Medulla oblongata (tissue), 1 donor: ENCODE measurements around the gene NDUFV3.
"Not testable (repeated sequence)": the region's sequence is repeated elsewhere in the genome, so short reads cannot be mapped to it uniquely, and the experiment has no call there.

Experiments
- DNase-seq: peaks from one replicate; pipeline ENCODE4 v3.0.0-alpha.2; 2015; ENCODE audit errors: extremely low spot score

Gene NDUFV3

DNA sequence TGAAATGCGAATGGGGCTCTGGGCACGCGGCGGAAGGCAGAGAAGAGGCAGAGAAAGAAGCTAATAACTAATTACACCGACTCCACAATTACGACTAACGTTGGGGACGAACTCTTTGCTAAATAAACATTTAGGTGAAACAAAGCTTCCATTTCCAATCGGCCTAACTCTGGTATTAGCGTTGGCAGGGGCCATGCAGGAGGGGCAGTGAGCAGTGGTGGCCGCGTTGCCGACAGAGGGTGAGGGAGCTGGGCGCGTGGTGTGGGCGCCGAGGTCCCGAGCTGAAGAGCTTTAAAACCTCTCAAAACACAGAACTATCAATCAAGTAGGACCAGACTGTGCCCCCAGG is 553 bp upstream of the NDUFV3 start:
- no peak for DNase-seq

DNA sequence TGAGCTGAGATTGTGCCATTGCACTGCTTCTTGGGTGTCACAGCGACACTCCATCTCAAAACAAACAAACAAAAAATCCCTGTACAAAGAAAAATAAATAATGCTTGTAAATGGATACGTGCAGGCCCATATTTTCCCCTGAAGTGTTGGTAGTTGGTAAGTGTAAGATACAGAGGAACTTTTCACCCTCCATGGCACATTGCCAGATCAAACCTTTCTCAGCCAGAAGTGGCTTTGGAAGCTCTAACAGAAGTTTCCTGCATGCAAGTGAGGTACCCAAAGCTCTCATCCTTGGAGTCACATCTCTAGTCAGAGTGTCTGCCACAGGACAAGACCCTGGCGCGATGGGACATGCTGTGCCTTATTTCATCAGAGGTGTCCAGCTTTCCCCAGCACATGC is 7.3 kb downstream of the NDUFV3 start:
- DNase-seq = no peak

DNA sequence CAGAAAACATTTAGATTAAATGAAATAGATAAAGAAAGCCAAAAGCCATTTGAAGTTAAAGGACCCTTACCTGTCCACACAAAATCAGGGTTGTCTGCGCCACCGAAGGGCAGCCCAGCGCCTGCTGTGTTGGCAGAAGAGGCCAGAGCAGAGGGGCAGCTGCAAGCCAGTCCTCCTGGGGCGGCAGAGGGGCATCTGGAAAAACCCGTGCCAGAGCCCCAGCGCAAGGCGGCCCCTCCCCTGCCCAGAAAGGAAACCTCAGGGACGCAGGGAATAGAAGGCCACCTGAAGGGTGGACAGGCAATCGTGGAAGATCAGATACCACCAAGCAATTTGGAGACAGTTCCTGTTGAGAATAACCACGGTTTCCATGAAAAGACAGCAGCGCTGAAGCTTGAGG is 10.7 kb downstream of the NDUFV3 start:
- no peak for DNase-seq

DNA sequence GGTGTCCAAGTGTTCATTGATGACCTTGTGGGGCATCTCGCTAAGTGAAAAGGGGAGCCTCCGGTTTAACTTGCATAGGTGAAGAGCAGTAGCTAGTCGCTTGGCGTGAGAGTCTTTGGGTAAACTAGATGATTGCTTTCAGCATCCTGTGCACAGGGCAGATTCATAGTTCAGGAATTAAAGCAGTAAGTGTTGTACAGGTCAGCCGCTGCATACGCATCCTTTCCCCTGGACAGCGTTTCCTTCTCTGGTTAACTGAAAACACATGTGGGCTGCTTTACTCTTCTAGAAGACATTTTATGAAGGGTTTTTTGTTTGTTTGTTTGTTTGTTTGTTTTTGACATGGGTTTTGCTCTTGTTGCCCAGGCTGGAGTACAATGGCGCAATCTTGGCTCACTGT is 12.1 kb downstream of the NDUFV3 start:
- no peak for DNase-seq

DNA sequence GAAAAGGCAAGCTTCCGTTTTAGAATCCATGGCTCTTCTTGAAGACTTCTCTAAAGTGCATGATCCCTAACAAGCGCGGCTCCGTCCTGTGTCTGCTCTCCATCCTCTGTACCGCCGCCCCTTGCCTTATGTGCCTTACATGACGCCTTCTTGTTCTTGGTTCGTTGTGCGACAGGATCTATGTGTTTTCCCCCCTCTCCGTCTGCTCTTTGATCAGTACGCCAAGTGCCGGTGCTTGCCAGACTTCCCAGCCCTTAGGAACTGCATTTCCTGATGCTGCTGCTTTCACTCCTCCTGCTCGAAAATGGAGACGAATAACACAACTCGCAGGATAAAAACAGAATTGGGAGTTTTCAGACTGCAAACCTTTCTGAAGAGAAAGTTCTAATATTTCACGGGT is 13.1 kb downstream of the NDUFV3 start:
- no peak for DNase-seq

DNA sequence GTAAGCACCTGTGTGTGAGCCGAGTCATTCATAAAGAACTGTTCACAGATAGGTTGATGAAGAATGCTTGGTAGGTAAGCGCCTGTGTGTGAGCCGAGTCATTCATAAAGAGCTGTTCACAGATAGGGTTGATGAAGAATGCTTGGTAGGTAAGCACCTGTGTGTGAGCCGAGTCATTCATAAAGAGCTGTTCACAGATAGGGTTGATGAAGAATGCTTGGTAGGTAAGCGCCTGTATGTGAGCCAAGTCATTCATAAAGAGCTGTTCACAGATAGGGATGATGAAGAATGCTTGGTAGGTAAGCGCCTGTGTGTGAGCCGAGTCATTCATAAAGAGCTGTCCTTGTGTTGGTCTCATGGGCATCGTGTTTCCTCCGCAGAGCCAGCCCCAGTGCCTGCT is 15.4 kb downstream of the NDUFV3 start:
- not testable (repeated sequence) for DNase-seq

DNA sequence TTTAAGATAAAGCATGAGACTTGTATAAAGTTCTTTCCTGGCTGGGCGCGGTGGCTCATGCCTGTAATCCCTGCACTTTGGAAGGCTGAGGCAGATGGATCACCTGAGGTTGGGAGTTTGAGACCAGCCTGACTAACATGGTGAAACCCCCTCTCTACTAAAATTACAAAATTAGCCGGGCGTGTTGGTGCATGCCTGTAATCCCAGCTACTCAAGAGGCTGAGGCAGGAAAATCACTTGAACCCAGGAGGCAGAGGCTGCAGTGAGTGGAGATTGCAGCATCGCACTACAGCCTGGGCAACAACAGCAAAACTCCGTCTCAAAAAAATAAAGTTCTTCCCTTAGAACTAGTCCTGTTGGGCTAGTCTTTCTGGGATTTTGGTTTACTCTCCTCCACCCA is 18.8 kb downstream of the NDUFV3 start:
- DNase-seq = not testable (repeated sequence)

DNA sequence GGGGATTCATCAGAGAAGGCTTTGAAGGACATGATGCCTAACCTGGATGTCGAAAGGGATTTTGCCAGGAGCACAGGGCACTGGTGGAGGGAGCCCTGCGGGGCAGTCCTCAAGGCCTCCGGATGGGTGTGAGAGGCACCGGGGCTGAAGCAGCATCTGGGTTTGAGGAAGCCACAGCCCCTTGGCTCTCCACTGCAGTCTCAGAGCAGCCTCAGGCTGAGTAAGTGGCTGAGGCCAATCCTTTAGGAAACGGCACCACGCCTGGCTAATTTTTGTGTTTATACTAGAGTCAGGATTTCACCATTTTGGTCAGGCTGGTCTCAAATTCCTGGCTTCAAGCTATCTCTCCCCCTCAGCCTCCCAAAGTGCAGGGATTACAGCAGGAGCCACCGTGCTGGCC is 20.4 kb downstream of the NDUFV3 start:
- no peak for DNase-seq

DNA sequence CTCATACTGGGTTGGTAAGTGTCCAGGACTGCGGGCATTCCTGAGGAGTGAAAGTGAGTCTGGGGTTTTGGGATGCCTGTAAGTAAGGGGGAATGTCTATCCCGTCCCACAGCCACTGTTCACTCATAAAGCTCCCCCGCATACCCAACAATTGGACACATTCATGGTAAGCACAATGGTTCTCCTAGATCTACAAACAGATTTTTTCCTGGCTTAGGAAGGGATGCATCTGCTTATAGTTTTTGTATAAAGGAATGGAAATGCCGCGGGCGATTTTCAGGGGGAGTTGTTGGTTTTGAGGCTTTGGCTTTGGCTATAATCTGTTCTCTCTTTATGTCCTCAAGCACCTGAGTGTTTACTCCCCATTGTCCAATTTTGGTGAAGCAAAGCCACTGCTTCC is 25.2 kb downstream of the NDUFV3 start:
- DNase-seq = peak; percentile 33

DNA sequence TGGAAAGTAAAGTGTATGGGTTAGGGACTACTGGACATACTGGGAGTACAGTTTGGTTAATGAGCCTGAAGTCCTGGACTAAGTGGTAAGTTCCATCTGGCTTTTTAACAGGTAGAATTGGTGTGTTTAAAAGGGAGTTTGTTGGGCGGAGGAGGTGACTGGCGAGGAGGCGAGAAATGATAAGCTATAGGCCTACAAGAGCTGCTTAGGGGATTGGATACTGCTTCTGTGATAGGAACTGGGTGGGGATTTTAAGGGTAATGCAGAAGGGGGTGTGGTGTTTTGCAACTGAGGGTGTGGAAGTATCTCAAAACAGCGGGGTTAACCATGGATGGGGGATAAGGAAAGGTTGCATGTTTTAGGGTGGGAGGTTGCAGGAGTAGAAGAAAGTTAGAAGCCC is 28.8 kb downstream of the NDUFV3 start:
- DNase-seq = no peak

DNA sequence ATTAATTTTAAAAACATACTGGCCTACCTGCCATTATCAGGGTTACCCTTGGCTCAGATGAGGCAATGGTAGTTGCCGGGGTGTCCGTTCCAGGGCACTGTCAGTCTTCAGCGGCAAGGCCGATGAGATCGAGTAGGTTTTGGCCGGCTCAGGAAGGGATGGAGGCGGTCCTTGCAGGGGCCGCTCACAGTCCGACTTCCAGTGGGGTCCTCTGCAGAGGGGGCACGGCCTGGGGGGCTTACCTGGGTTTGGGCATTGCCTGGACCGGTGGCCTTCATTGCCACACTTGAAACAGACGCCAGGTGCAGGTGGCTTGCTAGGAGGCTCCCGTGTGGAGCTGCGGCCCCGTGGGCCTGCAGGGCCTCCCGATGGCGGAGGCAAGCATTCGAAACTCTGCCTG is 29.8 kb downstream of the NDUFV3 start:
- no peak for DNase-seq

DNA sequence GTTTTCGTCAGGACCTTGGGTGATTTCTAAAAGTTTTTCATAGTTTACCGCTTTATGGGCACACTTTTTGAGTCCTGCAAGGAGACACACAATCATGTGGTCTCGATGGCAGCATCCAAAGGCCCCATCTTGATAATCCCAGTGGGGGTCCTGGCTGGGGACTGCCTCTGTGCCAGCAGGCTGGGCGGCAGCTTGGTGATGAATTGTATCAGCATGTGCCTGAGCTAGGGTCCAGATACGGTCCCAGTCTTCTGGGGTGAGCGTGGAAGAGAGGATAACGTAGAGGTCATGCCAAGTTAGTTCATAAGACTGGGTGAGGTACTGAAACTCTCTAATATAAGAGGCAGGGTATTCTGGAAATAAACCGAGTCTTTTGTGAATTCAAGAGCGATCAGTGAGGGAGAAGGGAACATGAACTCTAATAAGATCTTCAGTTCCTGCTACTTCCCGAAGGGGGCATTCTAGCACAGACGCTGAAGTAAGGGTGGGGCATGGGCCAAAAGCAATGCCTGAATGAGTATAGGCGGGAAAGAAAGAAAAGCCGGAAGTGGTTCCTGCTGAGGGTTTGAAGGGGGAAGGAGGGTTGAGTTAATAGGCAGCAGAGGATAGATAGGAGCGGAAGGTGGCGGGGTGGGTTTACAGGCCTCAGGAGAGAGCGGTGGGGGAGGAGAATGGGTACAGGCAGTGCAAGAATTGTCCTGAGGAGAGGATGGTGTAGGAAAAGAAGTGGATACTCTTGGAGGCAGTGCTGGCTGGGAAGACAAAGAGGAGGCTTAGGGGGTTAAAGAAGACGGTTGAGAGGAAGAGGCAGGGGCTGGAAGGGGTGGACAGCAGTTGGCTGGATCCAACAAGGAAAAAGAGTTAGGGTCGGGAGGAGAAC is 30.7 kb downstream of the NDUFV3 start:
- peak; percentile 91 for DNase-seq

DNA sequence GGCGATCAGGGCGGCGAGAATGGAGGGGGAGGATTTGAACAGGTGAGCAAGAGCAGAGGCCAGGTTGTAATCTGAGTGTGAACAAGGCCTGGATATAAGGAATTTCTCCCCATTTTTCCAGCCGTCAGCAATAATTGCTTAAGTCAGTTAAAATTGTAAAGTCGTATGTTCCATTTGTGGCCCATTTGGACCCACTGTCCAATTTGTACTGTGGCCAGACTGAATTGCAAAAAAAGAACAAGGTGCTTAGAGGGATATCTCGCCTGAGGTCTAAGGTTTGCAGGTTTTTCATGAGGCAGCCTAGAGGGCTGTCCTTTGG is 31.3 kb downstream of the NDUFV3 start:
- DNase-seq = no peak

DNA sequence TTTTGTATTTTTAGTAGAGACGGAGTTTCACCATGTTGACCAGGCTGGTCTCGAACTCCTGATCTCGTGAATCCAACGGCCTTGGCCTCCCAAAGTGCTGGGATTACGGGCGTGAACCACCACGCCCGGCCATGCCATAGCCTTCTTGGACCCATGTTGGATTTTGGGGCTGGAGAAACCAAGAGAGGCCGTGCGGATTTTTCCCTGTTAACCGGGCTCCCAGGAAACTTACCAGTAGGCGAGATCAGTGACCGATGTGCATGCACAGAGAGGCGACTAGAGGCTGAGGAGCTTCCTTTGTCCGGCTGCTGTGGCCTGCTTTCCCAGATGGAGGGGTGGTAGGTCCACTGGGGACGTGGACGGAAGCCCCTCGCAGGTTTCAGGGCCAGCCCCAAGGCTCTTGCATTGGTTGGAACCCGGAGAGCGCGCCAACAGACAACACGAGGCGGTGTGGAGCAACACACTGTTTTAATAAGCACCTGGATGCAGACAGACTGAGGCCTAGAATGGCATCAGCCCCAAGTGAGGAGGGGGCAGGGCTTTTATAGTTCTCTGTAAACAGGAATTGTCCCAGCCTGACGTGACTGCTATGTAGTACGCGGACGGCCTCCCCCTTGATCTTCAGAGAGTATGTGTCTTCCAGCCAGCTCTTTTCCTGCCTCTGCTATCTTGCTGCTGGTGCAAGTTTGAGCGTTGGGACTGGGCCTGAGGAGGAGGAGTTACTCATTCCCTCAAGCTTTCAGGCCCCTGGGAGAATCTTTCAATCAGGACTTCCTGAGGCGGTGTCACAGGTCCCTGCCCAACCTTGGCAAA is 32.2 kb downstream of the NDUFV3 start, which contains the start of gene ERVH48-1:
ERVH48-1 (minus strand) TSS at position 517 of the 813 bp plus-strand sequence. CDS start 6,624 bp downstream, outside the sequence.
- DNase-seq = no peak

DNA sequence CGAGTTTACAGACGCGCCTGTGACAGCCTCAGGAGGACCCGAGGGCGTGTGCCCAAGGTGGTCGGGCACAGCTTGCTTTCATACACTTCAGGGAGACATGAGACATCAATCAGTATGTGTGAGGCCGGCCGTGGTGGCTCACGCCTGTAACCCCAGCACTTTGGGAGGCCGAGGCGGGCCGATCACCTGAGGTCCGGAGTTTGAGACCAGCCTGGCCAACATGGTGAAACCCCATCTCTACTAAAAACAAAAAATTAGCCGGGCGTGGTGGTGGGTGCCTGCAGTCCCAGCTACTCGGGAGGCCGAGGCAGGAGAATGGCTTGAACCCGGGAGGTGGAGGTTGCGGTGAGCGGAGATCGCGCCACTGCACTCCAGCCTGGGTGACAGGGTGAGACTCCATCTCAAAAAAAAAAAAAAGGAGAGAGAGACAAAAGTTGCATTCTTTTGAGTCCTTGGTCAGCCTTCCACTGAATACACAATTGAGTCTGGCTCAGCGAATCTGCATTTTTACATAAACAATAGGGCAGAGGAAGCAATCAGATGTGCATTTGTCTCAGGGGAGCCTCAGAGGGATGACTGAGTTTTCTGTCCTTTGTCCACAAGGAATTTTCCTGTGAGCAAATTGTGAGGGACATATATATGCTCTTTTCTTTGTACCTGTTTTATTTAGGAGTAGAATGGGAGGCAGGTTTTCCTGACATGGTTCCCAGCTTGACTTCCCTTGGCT is 34.5 kb downstream of the NDUFV3 start:
- peak; percentile 72 for DNase-seq

DNA sequence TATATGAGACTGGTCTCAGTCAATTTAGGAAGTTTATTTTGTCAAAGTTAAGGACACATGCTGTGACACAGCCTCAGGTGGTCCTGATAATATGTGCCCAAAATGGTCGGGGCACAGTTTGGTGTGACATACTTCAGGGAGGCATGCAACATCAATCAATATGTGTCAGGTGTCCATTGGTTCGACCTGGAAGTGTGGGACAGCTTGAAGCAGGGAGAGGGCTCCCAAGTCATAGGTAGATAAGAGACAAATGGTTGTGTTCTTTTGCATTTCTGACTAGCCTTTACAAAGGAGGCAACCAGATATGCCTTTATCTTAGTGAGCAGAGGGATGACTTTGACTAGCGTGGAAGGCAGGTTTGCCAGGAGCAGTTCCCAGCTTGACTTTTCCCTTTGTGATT is 36.9 kb downstream of the NDUFV3 start:
- no peak for DNase-seq

DNA sequence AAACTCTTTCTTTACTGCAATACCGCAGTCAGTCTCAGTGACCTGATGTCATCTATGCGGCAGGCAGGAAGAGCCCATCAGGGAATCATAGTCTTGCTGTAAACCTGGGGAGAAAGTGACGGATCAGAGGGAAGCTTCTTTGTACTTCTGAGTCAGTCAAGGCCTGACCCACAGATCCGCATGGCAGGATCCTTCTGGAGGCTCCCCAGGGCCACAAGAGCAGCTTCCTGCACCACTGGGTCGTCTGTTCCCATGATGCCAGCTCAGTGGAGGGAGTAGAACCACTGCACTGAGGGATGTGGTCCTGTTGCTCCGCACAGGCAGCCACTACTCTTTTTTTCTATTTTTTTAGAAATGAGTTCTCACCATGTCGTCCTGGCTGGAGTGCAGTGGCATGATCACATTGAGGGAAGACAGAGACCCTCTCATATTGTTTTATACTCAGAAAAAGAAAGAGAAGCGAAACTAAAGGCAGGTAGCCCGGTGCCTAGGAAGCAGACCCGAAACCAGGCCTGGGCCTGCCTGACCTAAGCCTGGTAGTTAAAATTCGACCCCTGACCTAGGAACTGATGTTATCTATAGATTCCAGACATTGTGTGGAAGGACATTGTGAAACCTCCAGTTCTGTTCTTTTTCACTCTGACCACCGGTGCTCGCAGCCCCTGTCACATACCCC is 38.6 kb downstream of the NDUFV3 start:
- DNase-seq = no peak

DNA sequence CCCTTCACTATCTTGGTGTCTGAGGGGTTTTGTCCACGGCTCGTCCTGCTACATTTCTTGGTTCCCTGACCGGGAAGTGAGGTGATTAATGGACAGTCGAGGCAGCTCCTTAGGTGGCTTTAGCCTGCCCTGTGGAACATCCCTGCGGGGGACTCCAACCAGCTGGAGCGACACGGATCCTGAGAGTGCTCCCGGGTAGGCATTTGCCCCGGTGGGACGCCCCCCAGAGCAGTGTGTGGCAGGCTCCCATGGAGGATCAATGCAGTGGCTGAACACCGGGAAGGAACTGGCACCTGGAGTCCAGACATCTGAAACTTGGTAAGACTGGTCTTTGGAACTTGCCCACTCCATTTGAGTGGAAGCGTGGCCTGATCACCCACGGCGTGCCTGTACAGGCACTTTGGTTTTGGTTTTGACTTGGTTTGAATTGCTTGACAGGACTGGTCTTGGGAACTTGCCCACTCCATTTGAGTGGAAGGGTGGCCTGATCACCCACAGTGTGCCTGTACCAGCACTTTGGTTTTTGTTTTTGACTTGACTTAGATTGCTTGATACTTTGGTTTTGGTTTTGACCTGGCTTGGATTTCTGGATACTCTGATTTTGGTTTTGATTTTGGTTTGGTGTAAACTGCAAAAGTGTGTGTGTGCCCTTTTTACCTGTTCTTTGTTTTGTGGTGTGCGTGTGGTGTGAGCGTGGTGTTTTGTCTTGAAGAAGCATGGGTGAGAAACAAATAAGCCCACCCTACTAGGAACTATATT is 39.4 kb downstream of the NDUFV3 start:
- DNase-seq = not testable (repeated sequence)

DNA sequence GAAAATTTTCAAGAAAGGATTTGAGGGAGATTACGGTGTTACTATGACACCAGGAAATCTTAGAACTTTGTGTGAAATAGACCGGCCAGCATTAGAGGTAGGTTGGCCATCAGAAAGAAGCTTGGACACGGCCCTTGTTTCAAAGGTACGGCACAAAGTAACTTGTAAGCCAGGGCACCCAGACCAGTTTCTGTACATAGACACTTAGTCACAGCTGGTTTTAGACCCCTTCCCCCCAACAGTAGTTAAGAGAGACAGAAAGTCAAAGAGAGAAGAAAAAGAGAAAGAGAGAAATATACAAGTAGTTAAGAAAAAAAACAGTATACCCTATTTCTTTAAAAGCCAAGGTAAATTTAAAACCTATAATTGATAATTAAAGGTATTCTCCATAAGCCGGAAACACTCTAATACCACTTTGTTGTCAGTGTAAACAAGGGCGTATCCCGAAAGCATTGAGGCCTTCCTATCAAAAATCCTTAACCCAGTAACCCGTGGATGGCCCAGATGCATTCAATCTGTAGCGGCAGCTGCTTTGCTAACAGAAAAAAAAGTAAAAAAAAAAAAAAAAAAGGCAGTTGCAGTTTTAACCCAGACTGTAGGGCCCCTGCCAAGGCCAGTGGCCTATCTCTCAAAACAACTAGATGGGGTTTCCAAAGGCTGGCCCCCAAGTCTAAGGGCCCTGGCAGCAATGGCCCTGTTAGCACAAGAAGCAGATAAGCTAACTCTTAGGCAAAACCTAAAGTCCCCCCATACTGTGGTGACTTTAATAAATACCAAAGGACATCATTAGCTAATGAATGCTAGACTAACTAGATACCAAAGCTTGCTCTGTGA is 40.2 kb downstream of the NDUFV3 start:
- not testable (repeated sequence) for DNase-seq

DNA sequence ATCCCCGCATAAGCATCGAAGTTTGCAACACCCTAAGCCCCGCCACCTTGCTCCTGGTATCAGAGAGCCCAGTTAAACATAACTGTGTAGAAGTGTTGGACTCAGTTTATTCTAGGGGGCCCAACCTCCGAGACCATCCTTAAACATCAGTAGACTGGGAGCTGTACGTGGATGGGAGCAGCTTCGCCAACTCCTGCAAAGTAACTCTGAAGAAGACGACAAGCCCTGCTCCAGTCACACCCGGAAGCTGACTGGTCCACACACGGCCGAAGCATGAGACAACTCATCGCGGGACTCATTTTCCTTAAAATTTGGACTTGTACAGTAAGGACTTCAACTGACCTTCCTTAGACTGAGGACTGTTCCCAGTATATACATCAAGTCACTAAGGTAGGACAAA is 40.9 kb downstream of the NDUFV3 start:
- not testable (repeated sequence) for DNase-seq
